HG03095 (cell line): Measurements from ENCODE around the gene NAA16.
"Not testable (repeated sequence)": the region's sequence is repeated elsewhere in the genome, so short reads cannot be mapped to it uniquely, and the experiment has no call there.

Experiments used
- ATAC-seq: cut with Tn5 transposase; IDR thresholded peaks from one replicate; pipeline ENCODE4 v1.9.1; 2021; ENCODE audit warnings: moderate library complexity; ENCODE audit not compliant: unreplicated experiment

The NAA16 gene

DNA sequence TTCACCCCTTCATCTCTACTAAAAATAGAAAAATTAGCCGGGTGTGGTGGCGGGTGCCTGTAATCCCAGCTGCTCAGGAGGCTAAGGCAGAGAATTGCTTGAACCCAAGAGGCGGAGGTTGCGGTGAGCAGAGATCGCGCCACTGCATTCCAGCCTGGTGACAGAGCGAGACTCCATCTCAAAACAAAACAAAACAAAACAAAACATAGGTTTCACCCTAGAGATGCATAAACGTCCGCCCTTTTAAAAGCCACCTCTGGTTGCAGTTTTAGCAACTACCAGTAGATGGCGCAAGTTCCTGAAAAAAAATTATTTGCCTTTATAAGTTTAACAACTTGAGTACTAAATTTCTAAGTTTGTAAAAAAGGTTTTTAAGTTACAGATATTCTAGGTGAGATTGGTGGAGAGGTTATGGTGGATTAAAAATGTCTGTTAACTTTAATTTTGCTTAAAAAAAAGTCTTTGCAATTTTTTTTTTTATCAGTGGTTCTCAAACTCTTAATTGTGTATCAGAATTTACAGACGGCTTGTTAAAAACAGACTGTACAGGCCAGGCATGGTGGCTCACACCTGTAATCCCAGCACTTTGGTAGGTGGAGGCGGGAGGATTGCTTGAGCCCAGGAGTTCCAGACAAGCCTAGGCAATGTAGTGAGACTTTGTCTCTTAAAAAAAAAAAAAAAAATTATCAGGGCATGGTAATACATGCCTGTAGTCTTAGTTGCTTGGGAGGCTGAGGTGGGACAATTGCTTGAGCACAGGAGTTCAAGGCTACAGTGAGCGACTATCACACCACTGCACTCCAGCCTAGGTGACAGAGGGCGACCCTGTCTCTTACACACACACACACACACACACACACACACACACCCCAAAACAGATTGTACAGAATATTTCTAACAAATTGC lies 42.1 kb downstream of the NAA16 start:
- ATAC-seq = no peak

- ATAC-seq = no peak
Measured at GRCh38 chr13:41354416-41354815, 43.3 kb downstream of the NAA16 start.

DNA sequence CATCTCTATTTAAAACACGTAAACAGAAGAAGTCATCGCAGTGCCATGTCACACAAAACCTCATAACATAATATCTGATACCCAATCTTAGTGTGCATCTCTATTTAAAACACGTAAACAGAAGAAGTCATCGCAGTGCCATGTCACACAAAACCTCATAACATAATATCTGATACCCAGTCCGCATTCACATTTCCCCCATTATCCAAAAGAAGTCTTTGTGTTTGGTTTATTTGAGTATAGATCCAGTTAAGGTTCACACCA lies 45.2 kb downstream of the NAA16 start:
- ATAC-seq = not testable (repeated sequence)

DNA sequence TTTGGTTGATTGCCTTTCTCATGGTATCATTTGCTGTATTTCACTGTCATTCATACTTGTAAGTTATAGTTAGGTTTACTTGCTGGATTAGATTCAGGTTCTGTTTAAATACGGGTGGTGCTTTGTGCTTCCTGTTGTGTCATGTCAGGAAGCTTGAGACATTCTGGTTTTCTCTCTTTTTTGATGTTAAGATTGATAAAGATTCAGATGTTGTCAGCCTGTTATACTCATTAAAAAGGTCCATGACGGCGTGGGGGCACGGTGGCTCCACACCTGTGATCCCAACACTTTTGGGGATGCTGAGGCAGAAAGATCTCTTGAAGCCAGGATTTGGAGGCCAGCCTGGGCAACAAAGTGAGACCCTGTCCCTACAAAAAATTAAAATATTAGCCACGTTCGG lies 45.7 kb downstream of the NAA16 start:
- ATAC-seq = no peak

DNA sequence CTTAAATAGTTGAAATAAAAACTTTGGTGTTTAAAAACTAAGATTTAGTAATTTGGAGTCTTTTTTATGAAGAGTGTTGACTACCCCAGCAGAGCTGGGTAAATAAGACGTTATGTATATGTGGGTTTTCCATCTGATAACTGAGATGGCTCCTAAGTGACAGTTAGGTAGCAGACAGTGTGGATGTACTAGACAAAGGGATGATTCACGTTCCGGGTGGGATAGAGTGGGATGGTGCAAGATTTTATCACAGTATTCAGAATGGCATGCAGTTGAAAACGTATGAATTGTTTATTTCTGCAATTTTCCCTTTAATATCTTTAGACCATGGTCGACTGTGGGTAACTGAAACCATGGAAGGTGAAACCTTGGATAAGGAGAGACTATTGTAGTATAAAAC lies 50.4 kb downstream of the NAA16 start:
- no peak for ATAC-seq

GRCh38 chr13:41364043-41364442 lies 53.0 kb downstream of the NAA16 start:
- no peak for ATAC-seq

DNA sequence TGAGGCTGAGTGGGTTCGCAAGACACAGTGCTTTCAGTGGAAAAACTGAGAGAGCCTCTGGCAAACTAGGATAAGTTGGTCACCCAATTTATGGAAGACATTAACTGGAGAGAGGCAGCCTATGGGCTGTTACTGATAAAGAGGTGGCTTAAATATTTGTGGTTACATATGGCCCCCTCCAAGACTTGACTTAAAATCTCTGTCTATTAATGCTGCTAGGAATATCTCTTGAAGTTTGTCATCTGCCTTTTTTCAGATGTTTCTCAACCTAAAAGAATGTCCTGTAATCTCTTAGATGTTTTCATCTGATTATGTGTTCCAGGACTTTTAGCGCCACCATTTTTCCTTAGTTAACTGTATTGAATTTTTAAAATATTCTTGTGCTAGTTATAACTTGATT lies 54.6 kb downstream of the NAA16 start:
- no peak for ATAC-seq

GRCh38 chr13:41370736-41371135 lies 59.7 kb downstream of the NAA16 start:
- ATAC-seq = no peak

DNA sequence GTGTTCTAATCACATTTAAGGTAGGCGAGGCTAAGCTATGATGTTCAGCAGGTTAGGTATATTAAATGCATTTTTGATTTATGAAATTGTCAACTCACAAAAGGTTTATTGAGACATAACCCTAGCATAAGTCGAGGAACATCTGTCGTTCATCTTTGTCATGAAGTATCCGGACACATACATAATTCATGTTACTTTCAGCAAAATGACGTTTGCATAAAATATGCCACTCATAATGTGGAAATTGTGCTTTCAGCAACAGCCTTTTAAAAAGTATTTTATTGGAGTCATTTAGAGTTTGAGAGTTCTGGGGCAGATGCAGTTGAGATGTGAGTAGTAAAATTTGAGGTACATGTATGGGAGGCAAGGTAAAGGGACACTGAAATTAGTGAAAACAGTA lies 66.4 kb downstream of the NAA16 start:
- no peak for ATAC-seq

DNA sequence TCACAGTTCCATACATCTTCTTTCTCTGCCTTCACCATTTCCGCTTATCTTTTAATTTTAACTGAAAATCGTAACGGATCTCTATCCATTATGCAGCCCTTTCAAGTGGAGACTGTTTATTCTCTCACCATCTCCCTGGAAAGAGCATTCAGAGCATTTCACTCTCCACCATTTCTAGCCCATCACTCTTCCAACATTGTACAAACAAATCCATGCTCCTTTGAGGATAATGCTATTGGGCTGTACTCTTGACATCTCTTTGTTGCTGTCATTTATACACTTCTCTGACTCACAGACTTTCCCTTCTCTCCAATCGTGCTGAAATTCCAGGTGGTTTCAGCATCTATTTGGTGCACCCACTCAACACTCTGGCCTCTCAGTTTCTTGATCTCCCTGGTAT lies 71.4 kb downstream of the NAA16 start:
- no peak for ATAC-seq

DNA sequence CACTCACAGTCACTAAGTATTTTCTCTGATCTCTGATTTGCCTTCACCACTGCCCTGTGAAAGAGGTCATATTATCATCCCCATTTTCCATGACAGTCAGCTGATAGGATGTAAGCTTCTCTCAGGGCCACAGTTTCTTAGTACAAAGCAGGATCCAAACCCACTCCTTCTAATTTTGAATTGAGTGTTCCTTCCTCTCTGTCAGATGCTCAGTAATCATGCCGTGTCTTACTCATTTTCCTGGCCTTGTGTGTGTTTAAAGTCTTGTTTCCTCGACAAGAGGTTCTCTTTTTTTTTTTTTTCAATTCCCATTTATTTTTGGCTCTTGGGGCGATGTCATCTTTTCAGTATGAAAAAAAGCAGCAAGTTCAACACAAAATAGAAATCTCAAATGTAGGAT lies 72.3 kb downstream of the NAA16 start:
- no peak for ATAC-seq

DNA sequence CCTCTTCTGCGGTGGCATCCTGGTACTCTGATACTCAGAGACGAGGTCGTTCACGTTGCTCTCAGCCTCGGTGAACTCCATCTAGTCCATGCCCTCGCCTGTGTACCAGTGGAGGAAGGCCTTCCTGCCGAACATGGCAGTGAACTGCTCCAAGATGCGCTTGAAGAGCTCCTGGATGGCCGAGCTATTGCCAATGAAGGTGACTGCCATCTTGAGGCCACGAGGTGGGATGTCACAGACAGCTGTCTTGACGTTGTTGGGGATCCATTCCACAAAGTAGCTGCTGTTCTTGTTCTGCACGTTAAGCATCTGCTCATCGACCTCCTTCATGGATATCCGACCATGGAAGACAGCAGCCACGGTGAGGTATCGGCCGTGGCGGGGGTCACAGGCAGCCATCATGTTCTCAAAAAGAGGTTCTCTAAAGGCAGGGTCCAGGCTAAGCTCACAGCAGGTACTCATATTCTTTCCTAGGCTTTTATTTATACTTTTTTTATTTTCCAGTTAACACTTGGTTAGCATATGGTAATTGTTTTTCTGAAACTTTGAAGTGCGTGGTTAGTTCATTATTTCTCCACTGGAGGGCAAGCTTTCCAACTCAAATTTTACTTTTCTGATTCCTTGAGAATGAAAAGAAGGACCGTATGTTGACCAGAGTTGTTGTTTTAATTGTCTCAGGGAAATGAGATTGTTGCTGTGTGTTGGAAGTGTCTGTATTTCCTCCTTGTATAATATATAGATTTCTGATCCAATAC lies 73.9 kb downstream of the NAA16 start:
- no peak for ATAC-seq

GRCh38 chr13:41386211-41386610 lies 75.1 kb downstream of the NAA16 start:
- no peak for ATAC-seq

DNA sequence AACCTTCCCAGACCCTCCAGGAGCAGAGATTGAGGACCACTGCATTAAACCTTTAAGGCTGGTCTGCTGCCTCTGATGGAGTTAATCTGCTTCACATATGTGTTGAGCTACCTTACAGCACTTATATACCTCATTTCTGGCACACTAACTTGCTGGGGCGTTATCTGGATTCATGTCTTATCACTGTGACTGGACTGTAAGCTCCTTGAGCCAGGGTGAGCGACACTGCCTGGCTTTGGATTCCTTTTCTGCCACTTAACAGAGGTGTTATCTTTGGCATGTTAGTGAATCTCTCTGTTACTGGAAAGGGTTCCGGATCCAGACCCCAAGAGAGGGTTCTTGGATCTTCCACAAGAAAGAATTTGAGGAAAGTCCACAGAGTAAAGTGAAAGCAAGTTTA lies 76.5 kb downstream of the NAA16 start:
- no peak for ATAC-seq

DNA sequence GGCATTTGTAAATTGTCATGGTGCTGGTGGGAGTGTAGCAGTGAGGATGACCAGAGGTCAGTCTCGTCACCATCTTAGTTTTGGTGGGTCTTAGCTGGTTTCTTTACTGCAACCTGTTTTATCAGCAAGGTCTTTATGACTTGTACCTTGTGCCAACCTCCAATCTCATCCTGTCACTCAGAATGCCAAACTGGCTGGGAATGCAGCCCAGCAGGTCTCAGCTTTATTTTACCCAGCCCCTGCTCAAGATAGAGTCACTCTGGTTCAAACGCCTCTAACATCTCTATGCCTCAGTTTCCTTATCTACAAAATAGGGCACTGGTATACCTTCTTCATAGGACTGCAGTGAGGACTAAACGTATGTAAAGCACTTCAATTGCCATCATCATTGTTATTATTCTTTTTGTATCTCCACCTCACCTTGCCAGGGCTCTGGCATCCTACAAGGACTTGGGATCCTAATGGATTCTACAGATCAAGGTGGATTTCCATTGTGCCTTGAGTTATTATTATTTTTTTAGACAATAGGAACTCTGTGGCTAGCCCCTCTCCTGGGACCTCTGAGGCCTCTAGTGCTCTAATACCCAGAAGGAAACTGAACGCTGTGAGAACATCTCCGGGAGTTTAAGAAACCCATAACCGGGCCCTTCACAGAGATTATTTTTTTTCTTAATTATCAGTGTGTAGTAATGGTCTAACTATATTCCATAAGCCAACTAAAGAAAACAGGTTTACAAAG lies 77.2 kb downstream of the NAA16 start:
- no peak for ATAC-seq

- ATAC-seq = no peak
Measured at GRCh38 chr13:41389580-41389979, 78.5 kb downstream of the NAA16 start.

GRCh38 chr13:41394166-41394565 lies 83.1 kb downstream of the NAA16 start:
- no peak for ATAC-seq

DNA sequence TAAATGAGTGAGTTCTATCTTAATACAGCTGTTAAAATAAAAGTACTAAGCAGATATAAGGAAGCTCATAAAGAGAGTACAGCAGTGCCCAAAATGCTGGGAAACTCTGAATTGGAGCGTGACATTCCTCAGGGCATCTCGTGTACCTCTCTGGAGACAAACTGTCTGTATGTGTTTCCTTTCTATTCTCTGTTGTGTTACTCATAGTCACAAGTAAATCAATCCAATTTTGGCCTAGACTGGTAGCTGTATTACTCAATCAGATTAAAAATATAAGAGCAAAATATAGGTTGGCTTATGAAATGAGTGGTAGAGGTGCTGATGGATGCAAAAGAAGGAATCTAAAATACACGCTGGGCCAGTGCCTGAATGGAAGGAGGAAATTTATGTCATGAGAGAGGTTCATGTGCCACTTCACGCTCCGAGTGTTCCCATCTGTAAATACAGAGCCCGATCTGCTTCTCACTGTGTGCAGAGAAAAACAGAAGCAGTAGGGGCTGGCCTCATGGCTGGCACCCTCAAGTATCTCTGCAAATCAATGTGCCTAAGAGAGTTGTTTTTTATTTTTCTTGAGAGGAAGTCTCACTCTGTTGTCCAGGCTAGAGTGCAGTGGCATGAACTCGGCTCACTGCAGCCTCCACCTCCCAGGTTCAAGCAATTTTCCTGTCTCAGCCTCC lies 87.6 kb downstream of the NAA16 start:
- ATAC-seq = no peak

- no peak for ATAC-seq
Measured at GRCh38 chr13:41401366-41401765, 90.3 kb downstream of the NAA16 start.

DNA sequence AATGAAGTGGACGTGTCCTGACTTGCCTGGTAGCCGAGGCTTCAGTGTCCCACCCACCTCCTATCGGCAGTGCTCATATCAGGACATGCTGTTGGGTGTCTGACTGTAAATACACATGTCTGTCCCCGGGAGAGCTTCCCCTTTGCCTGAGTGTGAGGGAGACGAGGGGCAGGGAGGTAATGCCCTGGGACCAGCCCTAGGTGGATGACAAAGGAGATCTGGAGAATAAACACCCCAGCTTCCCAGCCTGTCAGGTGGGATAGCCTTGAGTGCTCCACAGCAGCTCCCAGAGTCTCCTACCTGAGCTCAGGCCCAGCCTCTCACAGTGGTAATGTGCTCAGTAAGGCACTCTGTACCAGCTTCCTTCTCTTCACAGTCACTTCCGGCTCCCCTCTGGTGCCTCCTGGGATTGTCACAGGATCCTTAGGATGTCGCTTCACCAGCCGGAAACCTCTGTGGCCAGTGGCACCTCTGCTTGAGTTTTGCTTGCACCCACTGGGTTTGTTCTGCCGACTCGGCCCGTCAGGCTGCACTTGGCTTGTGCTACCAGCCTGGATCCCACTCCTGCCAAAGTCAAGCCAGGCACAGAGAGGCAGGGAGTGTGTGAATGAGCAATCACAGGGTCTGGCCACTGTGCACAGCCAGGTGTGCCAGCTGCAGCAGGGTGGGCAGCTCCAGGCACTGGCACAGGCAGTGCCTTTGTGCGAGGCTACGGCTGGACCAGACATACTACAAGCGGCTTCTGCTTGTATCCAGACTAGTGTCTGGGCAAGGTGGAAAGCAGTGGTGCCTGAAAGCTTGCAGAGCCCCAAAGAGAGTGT lies 91.8 kb downstream of the NAA16 start:
- no peak for ATAC-seq
